NCI-H1092 (cell line): ENCODE results near the gene P4HA2.

ENCODE experiments used
- DNase-seq: peaks from one replicate; lab custom pipeline; 2025; lab: John Stamatoyannopoulos, UW

Gene P4HA2

GRCh38 chr5:132227485-132228240 is at the start of gene P4HA2:
Gene P4HA2, minus strand, starts transcription at chr5:132227853. Its CDS starts 9,227 bp downstream, at chr5:132218626.
- peak; percentile 23 for DNase-seq

GRCh38 chr5:132277256-132277655 is 49.6 kb upstream of the P4HA2 start:
- DNase-seq = no peak

- no peak for DNase-seq
Measured at GRCh38 chr5:132275367-132276220, 47.9 kb upstream of the P4HA2 start.

- no peak for DNase-seq
Measured at GRCh38 chr5:132274050-132274792, 46.6 kb upstream of the P4HA2 start.

- DNase-seq = no peak
Measured at GRCh38 chr5:132273631-132274030, 46.0 kb upstream of the P4HA2 start.

- DNase-seq = peak; percentile 8
Measured at GRCh38 chr5:132272311-132273210, 44.9 kb upstream of the P4HA2 start.

- DNase-seq = no peak
Measured at GRCh38 chr5:132271251-132272246, 43.9 kb upstream of the P4HA2 start.

- no peak for DNase-seq
Measured at GRCh38 chr5:132270706-132271105, 43.1 kb upstream of the P4HA2 start.

GRCh38 chr5:132270335-132270665 is 42.6 kb upstream of the P4HA2 start:
- DNase-seq = no peak

GRCh38 chr5:132269635-132270334 is 42.1 kb upstream of the P4HA2 start:
- no peak for DNase-seq

- DNase-seq = no peak
Measured at GRCh38 chr5:132268769-132269551, 41.3 kb upstream of the P4HA2 start.

GRCh38 chr5:132267931-132268768 is 40.5 kb upstream of the P4HA2 start:
- no peak for DNase-seq

- DNase-seq = no peak
Measured at GRCh38 chr5:132267166-132267739, 39.6 kb upstream of the P4HA2 start.

GRCh38 chr5:132266836-132267160 is 39.1 kb upstream of the P4HA2 start:
- no peak for DNase-seq

- no peak for DNase-seq
Measured at GRCh38 chr5:132266031-132266835, 38.6 kb upstream of the P4HA2 start.

GRCh38 chr5:132265336-132266030 is 37.8 kb upstream of the P4HA2 start:
- no peak for DNase-seq
